Hindlimb muscle (tissue), 1 donor: Measurements from ENCODE around the gene KRTAP23-1. TPM values are rescaled to one million over a fixed set of nuclear protein-coding genes. Genes with fewer than 3 reads are reported as not detected.

Experiments used
- DNase-seq: peaks from one replicate; pipeline ENCODE4 v3.0.0-alpha.2; 2013
- polyA plus RNA-seq: library from polyadenylated mRNA; unstranded; fragments of 120-200 nt; gene quantifications from one replicate; pipeline ENCODE4 v1.2.1, GENCODE V29; 2013; ENCODE audit not compliant: insufficient read length

The KRTAP23-1 gene, protein sequence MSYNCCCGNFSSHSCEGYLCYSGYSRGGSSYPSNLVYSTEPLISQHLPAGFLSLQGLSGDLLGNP
- not detected for polyA plus RNA-seq

DNA sequence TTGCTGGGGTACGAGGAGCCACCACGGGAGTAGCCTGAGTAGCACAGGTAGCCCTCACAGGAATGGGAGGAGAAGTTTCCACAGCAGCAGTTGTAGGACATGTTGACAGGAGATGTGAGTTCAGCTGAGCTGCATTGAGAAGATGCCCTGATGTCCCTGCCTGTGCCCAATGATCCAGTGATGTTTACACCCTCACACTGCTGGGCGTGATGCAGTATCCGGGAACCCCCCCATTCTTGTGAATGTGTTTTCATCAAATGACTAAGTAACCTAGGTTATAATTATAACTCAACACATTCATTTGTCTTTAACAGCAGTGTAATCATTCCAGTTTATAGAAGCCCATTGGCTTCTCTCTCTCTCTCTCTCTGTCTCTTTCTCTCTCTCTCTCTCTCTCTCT is at the start of gene KRTAP23-1:
KRTAP23-1 (minus strand) TSS at position 101 of the 400 bp plus-strand sequence; CDS start at position 101, 0 bp downstream.
- no peak for DNase-seq

DNA sequence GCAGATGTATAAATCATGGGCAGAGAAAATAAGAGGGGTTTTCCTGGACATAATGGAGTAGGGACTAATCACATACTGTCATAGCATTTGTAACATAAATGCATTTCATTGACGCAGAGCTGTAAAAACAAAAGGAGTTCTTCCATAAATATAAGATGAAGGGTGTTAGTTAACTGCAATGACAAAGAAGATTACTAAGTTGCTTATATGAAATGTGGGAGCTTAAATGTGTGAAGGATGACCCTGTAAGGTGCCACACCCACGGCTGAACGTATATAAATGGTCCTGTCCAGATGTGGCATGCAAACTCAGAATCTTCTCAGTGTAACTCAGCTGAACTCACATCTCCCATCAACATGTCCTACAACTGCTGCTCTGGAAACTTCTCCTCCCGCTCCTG is 47.3 kb upstream of the KRTAP23-1 start, which contains the start of gene KRTAP13-1:
KRTAP13-1 (plus strand) TSS at position 301 of the 400 bp plus-strand sequence; CDS start at position 357, 56 bp downstream.
- no peak for DNase-seq

DNA sequence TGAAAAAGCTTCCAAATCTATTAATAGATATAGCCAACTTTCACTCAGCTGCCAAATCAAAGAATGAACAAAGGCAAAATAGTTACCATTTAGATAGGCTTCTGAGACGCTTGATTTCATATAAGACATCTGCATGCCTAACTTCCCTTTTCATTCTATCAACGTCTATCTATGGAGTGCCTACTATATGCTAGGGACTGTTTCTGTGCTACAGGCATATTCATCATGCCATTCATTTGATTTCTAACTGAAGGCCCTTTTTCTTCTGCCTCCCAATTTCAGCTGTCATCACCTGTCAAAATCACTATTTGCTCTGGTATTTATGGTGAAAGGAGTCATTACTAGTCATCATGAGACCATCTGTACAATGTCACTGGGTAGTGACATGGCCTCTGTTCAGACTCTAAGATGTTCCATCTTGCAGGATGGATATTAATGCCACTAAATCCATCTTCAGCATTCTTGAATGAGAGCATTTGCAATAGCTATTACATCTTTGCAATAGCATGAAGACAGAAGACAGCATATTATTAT is 43.2 kb upstream of the KRTAP23-1 start:
- no peak for DNase-seq

DNA sequence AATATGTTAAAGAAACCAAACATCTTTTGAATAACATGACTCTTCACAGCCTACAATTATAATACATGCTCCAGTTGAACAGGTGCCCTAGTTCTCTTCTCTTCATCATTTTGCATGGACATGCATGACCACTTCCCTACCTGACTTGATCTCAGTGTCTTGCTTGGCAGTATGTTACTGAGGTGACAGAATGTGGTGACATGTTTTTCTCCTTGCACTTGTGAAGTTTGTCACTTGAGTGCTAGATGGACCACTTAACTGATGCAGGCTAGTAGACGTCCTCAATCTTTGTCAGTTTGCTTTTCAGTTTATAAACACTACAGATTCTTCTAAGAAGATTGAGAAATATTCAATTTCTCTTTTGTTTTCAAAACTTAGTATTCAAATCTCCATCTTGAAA is 33.8 kb upstream of the KRTAP23-1 start:
- no peak for DNase-seq

DNA sequence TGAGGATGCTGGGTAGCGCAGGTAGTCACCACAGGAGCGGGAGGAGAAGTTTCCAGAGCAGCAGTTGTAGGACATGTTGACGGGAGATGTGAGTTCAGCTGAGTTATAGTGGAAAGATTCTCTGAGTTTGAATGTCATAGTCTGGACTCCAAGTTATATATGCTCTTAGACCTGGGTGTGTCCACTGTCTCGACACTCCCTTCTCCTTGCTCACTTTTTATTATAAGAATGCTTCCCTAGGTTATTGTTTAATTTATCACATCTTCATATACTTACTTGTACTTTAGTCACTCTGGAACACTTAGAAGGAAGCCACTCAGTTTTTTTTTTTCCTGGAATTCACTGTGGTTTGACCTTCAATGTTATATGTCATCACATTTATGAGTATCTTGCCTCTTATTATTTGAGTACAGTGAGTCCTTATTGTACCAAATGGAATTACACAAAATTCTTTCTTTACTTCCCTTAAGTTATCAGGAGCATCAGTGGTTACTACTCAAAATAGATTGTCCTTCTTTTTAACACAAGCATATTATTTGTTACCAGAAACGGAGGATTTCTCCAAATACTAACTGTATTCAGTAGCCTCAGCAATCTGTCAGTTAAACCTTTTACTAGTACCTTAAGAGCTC is 23.8 kb upstream of the KRTAP23-1 start, which contains the start of gene KRTAP13-2:
KRTAP13-2 (minus strand) TSS at position 133 of the 632 bp plus-strand sequence; CDS start at position 75, 58 bp downstream.
- no peak for DNase-seq

DNA sequence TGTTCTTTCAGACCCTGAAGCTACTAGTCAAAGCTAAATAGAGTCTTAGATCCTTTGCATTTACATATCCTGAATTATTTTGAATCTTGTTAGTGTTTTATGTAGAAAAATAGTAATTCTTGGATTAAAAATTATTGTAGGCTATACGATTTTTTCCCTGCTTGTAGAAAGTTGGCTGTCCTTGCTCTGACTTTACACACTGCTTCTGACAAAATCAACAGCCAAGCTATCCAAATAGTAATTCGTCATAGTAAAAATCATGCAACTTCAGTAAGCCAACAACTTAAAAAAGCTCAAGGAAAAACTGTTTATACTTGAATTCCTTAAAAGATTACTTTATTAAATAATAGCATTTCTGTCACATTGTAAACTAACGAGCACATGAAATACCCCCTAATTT is 7.5 kb upstream of the KRTAP23-1 start:
- DNase-seq, result no peak

DNA sequence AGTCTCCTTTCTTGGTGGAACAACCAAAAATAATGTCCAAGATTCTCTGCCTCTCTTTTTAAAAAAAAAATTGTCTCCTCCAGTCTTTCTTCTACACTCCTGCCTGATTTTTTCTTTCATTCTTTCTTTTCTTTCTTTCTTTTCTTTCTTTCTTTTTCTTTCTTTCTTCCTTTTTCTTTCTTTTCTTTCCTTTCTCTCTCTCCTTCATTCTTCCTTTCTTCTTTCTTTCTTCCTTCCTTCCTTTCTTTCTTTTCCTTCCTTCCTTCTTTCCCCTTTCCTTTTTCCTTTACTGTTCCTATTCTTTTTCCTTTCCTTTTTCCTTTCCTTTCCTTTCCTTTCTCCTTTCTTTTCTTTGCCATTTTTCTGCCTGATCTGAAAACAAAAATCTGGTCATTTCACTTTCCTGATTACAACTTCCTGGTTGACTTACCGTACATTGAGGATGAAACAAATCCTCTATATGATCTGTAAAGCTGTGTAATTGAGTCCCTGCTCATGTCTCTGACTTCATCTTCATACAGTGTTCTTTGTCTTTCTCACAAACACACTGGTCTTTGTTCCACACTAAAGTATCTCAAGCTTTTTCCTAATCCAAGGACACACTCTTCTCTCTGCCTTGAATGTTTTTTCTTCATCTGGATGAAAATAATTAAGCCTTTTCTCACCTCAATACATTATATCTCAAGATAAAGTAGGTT is 6.1 kb upstream of the KRTAP23-1 start:
- no peak for DNase-seq

DNA sequence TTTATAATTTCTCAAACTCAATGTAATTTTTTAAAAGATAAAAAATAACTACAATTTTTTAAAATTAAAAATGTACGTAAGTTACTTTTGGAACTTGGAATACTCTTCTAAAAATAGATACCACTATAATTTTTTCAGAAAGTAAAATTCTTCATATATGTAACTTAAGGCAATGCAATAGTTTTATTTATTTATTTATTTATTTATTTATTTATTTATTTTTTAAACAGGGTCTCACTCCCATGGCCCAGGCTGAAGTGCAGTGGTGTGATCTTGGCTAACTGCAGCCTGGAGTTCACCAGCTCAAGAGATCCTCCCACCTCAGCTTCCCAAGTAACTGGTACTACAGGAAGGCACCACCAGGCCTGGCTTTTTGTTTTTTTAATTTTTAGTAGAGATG is 3.1 kb upstream of the KRTAP23-1 start:
- no peak for DNase-seq

DNA sequence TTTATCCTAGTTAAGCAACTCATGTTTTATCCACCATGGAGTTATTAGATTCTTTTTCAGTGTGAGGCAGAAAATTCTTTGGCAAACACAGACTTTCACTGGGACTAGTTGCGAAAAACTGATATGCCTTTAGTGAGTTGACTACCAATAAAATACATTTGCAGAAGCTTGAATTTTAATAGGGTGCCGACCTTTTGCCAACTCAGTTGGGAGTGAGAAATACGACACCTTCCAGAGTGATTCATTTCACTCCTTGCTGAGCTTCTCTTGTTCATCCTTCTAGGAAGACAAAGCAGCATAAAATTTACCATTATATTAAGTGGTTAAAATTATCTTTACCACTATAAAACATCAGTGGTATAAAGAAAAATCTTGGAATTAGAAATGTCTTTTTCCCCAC is 1.2 kb upstream of the KRTAP23-1 start:
- DNase-seq, result no peak

DNA sequence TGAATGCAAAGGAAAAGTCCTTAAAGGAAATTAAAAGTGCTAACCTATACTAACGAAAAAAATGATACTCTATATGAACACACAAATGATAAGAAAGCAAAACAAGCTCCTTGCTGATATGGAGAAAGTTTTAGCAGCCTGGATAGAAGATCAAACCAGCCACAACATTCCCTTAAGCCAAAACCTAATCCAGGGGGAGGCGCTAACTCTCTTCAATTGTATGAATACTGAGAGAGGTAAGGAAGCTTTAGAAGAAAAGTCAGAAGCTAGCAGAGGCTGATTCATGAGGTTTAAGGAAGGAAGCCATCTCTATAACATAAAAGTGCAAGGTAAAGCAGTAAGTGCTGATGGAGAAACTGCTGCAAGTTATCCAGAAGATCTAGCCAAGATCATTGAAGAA is 3.4 kb downstream of the KRTAP23-1 start:
- no peak for DNase-seq

DNA sequence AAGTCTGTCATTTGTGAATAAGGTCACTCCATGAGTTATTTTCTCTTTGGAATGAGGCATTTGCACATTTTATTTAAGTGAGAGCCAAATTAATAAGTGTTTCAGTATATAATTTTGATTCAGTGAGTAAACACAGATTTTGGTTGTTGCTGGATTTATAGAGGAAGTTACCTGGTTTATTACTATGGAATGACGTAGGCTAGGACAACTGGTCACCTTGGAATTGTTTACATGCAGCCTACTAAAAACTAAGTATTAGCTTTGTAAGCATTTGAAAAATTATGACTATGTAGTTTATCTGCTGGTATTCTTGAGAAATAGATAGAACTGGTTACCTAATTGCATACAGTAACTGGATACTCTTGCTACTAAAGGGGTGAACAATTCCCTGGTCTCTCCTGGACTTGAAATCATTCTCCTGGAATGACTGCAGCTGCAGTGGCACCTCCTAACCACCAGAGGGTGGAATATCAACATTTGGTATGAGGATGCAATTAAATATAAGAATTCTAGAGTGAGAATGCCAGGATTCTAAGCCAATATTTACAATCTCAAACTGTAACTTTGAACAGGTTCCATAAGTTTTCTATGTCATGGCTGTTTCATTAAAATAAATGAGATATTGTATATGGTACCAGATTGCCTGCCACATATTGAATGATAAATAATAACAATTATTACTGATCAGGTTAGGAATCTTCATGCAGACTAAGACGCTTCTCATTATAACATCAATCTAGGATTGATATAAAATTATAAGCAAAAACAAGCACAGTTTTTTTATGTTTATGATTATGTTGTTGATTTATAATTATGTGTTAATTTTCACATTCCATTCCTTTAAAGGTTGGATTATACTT is 7.5 kb downstream of the KRTAP23-1 start:
- DNase-seq, result no peak

DNA sequence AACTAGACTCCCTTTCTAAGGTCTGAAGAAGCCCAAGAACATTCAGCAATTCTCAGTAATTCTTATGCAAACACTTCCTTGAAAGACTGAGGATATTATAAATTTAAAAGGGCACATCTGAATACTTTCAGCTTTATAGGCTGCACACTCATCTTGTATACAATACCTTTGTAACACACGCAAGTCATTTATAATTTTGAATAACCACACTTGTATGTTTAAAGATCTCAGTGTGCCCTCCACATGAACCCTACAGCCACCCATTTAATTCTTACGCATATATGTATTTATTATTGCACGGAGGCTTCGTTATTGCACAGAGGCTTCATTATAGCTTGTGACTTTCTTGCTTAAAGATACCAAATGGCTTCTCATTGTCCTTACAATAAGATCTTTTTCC is 9.7 kb downstream of the KRTAP23-1 start:
- DNase-seq, result no peak

DNA sequence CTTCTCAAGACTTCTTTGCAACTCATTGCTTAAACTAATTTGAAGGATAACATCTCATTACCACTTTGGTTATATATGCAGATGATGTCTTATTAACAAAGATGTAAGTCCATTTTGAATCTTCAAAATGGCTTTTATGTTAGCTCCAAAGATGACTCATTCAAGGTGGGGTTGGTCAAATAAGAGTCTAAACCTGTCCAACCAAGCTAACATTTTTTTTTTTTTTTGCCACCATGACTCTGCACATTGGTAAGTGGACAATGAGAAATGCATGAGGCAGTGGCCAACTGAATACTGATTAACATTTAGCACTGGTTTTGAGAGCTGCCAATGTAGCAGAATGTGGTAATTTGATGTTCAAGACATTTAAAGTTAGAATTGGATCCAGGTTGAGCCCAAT is 10.6 kb downstream of the KRTAP23-1 start:
- no peak for DNase-seq

DNA sequence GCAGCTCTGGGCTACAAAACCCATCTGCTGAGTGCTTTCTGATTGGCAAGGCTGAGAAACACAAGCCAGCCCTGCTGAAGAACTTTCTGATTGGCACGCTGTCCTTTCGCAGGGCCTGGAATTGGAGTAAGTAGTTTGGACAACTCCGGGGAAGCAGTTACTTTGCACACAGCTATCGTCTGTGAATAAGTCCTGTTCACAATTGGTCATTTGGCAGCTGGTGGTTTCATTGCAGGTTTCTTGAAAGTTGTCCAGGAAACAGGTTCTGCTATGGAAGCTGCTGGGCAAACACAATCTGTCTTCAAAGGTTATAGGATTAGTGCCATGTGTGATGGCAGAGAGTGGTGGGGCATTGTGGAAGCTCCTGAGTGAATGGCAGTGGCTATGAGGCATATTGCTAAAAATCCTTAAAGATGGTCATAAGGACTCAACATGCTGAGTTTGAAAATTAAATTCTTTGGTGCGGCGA is 11.1 kb downstream of the KRTAP23-1 start, which contains the start of gene KRTAP27-1:
KRTAP27-1 (minus strand) TSS at position 419 of the 469 bp plus-strand sequence; CDS start at position 393, 26 bp downstream.
- DNase-seq, result no peak

DNA sequence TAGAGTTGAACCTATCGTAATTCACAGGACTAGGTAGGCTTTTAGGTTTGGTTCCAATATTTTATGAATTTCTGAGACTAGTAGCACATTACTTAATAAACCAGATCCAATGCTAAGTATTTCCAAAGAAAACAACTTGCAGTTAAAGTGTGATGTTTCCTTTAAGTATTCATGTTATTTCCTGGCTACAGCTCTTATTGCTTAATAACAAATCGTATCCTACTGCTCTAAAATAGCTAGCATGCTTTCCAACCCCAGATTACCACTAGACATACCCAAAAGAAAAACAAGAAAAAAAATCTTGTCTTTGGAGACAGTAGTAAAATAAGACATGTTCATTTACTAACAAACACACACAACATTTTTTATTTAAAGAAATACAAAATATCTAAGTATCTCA is 11.8 kb downstream of the KRTAP23-1 start:
- DNase-seq, result no peak

DNA sequence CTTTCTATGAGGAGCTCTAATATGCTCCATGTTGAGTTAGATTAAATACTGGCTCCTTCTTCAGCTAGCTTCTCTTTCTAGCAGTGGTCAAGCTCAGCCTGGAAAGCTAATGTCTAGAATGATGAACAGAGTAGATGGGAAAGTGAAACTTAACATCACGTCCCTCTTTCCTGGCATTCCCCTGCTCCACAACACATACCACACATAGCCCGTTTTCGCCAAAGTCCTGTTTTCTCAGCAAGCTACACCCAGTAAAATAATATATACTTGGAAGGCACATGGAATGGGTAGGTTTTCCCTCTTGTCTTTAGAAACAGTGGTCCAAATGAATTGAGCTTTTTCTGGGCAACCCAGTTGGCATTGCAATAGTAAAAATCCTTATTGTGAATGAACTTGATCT is 14.7 kb downstream of the KRTAP23-1 start:
- no peak for DNase-seq

DNA sequence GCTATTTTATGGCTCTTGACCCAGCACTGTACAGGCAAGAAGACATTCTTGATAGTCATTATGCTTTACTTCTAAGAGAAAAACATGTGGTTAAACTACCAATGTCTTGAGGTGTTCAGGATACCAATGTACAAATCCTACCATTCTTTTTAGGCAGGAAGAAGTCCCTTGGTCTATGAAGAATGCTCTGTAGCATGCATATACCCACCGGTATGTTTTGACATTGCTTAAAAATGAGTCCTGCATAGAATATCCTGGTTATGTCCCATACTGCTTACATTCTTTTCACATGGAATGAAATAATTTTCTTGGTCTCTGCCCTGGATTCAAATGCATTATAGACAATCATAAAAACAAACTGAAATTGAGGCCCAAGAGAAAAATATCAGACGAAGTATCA is 15.7 kb downstream of the KRTAP23-1 start:
- DNase-seq, result no peak

DNA sequence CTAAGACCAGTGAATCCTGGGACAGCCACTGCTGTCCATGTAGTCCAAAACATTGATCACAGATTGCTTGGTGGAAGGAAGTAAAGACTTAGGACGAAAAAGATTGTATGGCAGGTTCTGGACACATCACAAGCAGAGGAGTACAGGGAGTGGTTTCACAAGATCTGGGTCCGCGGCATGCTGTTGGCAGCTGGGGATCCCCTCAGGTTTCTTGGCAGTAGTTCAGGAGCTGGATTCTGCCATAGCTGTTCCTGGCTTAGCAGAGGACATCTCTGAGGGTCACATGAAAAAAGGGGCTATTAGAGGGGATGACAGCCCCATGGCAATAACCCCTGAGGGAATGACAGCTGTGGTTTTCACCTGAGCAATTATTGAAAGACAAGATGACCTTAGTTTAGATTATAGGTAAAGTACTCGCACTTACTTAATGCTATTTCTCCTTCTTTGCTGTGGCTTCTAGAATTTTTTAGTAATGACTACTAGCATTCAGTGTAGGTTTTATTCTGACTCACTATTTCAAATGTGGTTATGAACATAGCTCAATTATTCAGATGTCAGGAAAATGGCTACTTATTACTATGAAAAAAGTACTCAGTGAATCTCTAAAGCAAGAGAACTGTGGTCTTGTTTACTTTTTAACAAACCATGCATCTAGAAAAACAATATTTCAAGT is 19.1 kb downstream of the KRTAP23-1 start:
- no peak for DNase-seq

DNA sequence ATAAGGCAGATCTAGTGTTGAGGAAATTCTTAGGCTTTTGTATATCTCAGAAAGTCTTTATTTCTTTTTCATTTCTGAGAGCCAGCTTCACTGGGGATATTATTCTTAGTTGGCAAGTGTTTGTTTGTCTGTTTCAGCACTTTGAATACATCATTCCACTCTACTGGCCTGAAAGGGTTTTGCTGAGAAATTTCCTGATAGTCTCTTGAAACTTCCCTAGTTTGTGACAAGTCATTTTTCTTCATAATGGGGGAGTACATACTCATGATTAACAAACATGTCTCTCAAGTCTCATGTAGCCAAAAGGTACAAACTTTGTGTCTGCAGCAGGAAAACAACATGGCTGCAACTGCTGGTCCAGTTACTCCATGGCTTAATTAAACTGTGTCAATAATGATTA is 22.0 kb downstream of the KRTAP23-1 start:
- no peak for DNase-seq

DNA sequence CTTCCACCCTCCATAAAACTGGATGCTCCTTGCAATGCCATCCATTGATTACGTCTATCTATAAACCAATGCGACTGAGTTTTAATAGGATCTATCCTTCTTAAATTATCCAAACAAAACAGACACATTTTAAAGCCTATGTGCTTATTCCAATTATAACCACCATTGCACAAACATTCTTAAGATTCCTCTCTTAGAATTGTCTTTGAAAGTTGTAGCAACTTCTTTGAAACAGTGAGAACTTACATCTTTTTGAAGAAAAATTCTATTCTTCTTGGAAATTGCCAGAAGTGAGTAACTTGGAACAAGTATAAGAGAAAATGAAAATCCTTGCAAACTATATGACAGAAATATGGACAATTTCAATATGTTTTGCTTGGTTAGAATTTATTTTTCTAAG is 28.2 kb downstream of the KRTAP23-1 start, which contains the start of gene KRTAP26-1:
KRTAP26-1 (minus strand) TSS at position 101 of the 400 bp plus-strand sequence. CDS start 280 bp downstream, outside the sequence.
- no peak for DNase-seq

DNA sequence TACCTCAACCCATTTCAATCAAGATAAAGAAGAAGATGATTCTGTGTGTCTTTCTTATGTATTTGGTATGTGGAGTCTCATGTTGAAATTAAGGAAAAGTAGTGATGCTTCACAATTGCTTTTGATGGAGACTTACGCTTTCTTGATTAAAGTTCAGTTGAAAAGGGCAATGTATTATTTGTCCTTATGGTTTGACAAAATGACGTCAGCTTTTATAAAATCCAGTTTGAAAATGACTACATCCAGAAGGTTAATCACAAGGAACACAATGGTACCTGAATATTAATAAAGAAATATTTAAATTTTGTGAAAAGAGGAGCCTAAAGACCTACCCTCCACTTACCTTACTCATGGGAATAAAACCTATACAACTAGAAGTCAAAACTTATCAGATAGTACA is 32.7 kb downstream of the KRTAP23-1 start:
- no peak for DNase-seq

DNA sequence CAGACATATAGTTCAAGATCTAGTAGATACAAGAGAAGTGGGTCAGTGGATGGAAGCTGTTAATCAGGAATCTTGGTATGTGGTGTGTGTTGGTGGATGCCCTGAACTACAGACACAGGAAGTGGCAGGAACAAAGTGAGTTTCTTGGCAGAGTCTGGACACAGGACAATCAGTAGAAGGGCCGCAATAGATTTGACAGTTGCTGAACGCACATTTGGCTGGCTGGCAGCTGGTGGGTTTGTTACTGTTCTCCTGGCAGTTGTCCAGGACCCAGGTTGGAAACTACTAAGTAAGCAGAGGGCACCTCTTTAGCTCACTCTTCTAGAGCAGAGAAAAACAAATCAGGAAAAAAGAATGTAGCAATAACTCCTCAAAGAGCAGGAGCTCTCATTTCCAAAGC is 41.5 kb downstream of the KRTAP23-1 start:
- no peak for DNase-seq
